ENCODE data around the gene HDGF.

DNA sequence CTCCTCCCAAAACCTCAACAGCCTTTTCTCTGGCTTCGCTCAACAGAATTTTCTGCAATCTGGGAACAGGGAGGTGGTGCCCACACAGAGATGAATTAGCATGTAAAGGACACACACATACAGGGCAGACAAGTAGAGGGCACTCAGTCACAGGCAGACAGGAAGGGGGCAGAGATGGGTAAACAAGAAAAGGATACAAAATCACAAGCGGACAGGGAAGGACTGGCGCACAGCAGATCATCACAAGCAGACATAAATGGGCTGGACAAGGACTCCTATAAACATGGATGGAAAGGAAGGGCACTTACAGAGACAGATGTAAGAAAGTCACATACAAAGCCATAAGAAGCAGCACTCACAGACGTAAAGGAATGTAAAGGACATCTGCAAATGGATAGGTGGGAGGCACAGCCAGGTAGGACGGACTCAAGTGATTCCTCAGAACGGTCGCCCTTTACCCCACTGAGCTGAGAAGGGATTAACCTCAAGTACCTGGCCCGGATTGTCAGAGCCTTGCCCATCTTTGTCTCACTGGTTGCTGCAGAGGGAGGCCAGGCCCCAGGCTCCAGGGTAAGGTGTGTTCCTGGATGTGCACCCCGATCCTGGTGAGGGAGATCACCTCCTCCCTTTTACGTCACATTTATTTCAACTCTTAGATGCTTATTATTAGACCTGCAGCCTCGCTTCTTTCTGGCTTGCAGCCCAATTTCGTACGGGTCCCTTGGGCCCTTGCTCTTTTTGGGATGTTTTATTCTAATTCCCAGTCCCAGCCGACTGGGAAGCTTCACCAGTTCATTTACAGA is 15.0 kb upstream of the HDGF start:
- no peak for TF ChIP-seq YY1 (IDR thresholded peaks at IDR 0.05; ENCODE audit: insufficient read depth, insufficient read length)
- TF ChIP-seq ZNF274 (IDR thresholded peaks at IDR 0.05; ENCODE audit: low read depth, low read length) = no peak
- no peak for TF ChIP-seq SUZ12 (IDR thresholded peaks at IDR 0.05; ENCODE audit: extremely low read depth, insufficient read depth, insufficient read length)
